GM18951 (cell line): ENCODE measurements around the gene HECW1.

Source experiments
- POLR2A ChIP-seq: IDR thresholded peaks from 4 replicates; pipeline ENCODE4 v1.6.1; 2011; ENCODE audit warnings: mild to moderate bottlenecking; ENCODE audit not compliant: insufficient read length, insufficient read depth; ENCODE audit errors: extremely low read depth
- in situ Hi-C: fragments of 300-500 bp; cut with MboI; formaldehyde crosslinking; loops from one replicate; pipeline ENCODE4 v1.12.0; 2022; ENCODE audit warnings: low sequenced_read_pairs, mixed read lengths, inconsistent platforms; ENCODE audit not compliant: unreplicated experiment

The HECW1 gene

DNA sequence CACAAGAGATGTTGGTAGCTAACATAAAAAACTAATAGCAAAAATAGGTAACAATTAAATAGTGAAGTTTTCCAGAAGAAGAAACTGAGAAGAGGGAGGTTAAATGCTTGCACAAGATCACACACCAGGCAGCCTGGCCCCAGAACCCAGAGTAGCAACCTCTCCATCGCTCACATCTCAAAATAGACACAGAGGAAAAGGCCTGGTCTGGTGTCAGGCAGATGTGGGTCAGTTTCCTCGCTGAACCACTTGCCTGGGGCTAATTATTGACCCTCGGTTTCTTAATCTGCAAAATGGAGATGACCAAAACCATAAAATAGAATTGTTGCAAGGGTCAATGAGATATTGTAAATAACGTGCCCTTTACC, 425.9 kb downstream of the HECW1 start:
- in situ Hi-C loops = no loop called here

DNA sequence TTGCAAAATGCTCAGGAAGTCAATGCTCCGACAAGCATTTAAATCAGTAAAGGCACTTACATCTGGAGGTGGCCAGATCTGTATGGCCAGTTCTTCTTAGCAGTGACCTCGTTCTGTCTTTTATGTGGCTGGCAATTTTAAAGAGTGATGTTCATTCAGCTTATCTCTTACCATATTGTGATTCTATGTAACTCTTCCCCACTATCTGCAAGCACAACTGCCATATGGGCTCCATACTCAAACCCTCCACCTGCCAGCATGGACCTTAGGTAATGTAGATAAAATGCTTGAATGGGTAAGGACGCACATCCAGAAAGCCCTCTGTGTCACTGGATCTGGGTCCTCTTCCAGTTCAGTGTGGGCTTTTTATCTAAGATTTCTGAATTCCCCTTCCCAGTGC, 428.0 kb downstream of the HECW1 start:
- TF ChIP-seq POLR2A = no peak
- in situ Hi-C loops = no loop called here

More for the DNA sequence above, 425.9 kb downstream of the HECW1 start:
- TF ChIP-seq POLR2A = no peak

DNA sequence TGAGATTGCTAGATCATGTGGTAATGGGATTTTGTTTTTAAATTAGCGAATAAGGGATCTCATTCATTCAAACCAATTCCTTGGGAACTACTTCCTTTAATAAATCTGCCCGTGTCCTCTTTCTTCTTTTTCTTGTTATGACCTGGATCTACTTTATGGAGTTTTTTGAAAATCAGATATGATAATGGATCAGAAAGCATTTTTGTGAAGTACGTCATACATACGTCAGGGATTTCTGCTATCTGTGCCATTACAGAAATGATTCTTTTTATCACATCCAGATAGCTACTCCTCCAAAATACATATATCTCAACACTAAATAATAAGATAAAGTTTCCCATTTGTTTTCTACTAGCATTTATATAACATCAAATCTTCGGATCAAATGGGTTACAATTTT, 430.3 kb downstream of the HECW1 start:
- in situ Hi-C loops = no loop called here
- TF ChIP-seq POLR2A = no peak

DNA sequence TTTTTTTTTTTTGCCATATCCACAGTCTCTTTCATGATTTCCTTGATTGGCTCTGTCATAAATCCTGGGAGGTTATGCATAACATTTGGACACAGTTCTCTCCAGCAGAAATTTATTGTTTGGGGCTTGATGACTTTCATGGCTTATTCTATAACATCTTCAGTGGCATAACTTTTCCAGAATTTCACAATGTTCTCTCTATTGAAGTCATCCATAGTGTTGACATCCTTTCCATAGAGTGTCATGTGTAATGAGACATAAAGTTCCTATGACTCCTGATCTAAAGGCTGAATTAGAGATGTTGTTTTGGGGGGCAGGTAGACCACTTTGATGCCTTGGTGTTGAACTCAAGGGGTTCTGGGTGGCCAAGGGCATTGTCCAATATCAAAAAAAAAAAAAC, 433.8 kb downstream of the HECW1 start:
- TF ChIP-seq POLR2A = no peak
- in situ Hi-C loops = no loop called here

DNA sequence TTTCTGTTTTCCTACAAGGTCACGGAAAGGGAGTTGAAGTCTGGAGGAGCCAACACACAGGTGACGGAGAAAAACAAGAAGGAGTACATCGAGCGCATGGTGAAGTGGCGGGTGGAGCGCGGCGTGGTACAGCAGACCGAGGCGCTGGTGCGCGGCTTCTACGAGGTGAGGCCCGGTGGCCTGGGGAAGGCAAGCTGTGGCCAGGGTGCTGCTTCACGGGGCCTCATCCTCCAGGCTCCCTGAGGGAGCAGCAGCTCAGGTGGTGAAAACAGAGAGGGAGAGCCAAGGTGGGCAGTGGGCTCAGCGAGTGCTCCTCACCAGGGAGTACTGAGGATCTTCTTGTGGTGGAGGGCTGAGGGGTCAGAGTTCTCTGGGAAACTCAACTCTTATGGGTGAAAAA, 438.0 kb downstream of the HECW1 start:
- TF ChIP-seq POLR2A = no peak
- in situ Hi-C loops = no loop called here

DNA sequence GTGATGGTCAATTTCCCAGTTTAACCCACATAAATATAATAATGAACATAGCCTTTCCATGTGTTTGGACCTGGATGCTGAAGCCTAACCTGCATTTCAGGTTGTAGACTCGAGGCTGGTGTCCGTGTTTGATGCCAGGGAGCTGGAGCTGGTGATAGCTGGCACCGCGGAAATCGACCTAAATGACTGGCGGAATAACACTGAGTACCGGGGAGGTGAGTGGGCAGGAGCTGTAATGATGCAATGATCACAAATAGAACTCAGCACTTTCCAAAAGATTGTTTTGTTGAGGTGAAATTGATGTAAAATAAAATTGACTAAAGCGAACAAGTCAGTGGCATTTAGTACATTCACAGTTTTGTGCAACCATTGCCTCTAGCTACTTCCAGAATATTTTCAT, 439.7 kb downstream of the HECW1 start:
- in situ Hi-C loops = no loop called here
- TF ChIP-seq POLR2A = no peak

DNA sequence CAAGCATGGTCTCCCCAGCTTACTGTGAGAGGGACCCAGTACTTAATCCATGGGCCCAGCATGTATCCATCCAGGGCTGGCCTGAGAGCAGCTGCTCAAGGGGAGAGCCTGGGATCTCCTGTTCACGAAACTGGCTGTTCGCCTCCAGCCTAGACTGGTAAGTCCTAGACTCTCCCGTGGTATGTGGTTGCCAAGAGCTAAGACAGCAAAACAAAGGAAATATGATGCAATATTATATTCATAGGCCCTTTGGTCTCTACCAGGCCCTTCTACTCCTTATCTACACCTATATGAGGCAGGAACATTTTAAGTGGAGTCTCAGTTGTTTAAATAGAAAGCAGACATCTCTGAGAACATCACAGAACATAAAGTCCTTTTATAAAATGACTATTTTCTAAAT, 441.6 kb downstream of the HECW1 start:
- in situ Hi-C loops = no loop called here
- no peak for TF ChIP-seq POLR2A

DNA sequence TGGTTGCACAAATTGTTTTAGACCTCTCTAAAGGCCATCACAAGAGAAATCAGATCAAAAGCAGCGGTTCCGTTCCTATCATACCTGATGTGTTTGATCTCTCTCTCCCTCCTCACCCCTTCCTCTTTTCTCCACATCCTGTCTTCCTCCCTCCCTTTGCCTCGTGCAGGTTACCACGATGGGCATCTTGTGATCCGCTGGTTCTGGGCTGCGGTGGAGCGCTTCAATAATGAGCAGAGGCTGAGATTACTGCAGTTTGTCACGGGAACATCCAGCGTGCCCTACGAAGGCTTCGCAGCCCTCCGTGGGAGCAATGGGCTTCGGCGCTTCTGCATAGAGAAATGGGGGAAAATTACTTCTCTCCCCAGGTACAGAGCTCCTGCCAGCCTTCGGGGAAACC, 442.0 kb downstream of the HECW1 start:
- no peak for TF ChIP-seq POLR2A
- in situ Hi-C loops = no loop called here

DNA sequence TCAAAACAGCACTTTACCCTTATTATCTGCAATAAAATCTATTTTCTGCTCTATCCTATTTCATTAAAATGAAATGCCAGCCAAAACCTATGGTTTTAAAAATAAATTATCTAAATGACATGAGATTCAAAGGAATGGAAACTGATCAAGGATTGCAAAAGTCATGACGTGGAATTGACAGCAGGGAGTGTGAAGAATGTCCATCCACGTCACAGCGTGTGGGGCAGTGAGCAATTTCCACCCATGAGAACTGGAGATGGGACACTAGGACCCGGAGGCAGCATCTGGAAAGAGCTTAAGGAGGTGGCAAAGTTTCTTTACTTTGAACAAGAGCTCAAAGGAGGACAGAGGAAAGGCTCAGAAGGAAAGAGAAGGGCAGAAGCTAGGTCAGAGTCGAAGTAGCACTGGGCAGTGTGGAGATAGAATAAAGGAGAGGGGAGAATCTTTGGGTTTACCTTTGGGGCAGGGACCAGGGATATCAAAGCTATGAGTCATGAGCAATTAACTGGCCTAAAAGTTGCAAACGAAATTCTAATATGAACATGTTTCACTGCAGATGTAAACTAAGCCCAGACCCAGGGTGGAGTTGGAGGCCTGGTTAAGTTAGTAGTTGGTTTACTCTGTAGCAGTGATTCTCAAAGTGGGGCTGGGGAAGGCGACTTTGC, 445.5 kb downstream of the HECW1 start:
- no peak for TF ChIP-seq POLR2A
- in situ Hi-C loops = no loop called here

DNA sequence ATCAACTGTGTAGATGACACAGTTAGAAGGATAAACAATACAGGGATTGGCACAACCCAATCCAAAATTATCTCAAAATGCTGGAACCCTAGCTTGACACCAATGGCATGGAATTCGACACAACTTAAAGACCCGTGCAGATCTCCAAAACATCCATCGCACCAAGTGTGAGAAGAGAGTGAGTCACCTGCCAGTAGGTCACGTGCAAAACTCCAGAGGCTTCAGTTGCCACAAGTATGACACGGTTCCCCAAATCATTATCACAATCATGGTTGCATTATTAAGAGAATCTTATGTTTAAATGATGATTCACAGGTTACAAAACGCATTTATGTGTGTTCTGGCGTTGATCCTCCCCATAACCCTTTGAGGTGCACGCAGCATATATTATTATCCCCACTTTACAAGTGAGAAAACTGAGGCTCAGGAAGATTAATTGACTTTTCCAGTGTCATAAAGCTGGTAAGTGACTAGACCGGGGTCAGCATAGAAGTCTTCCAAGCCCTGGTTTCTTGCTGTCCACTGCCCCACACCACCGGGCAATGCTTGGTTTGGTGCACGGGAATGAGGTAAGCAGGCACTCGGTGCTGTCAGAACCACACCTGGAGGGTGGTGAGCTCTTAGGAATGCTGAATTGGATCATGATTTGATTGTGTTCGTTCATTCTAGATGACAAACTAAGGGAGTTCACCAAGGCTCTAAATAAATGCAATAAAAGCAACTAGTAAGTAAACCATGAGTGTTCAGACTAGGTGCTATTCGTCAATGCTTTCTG, 446.9 kb downstream of the HECW1 start:
- in situ Hi-C loops = no loop called here
- no peak for TF ChIP-seq POLR2A

DNA sequence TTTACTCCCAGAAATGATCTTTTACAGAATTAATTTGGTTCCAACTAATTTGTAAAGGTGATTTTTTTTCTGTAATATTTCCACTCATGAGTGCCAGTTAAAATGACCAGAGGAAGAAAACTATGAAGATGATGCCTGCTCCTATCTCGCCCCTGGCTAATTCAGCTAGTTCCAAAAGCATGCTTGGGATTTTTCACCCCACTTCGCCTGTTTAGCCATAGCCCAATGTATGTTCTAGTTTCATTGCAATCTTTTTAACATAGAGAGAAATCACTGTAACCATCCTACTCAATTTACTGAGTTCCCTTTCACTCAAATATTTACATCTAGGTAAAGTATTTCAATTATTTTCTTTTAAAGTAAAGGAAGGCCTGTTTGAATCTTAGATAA, 447.5 kb downstream of the HECW1 start:
- in situ Hi-C loops = no loop called here
- no peak for TF ChIP-seq POLR2A

DNA sequence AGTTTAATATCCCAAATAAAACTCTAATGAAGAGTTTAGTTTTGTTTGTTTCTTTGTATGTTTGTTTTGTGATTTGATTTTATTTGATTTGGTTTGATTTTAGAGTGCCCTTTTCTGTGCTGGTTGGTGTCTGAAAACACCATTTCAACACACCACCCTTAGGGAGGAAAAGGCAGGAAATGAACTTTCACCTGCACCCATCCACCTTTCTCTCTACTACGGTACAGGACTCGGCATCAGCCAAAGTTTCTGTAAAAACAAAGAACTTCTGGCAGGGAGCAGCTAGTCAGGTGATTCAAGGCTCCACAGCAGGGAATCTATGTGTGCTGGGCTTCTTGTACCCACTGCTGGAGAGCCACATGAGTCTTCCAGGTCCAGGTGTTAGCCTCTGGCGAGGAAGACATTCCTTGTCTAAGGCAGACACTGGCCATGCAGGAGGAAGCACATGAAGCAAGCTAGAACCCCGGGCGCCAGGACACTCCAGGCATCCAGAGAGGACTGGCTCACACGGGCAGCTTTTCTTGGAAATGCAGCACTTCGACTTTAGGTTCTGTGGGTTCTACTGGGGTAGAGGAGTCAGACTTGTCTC, 448.4 kb downstream of the HECW1 start:
- in situ Hi-C loops = no loop called here
- TF ChIP-seq POLR2A = no peak

DNA sequence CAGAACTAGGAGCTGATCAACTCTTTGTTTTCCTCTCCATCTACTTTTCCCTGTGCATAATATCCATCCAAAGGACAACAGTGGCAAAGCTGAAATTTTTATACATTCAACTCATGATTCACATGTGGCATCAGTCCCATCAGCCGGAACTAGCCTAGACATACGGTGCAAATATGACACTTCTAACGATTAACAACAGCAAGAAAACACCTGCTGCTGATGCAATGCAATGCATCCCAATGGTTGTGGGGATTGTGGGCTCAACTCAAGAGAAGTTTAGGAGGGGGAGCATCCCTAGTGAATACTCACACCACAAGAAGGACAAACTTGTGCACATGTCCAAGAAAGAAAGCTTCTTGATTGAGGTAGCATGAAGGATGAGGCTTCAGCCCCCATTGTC, 449.9 kb downstream of the HECW1 start:
- no peak for TF ChIP-seq POLR2A
- in situ Hi-C loops = no loop called here

DNA sequence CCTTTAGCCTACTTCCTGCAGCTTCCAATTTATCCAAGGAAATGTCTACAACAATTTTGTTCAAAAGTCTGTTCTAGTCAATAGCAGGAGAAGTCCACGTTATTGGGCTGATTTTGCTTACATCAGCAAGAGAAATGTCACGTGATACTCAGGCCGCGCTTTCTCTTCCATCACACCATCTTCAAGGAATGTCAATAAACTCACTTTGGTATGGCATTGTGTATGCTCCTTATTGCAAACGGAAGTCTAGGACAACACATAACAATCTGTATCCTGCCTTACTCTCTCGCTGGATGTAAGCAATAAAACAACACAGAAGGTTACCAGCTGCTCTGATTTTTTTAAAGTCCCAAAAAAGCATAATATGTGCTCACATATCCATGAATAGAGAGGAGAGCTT, 453.3 kb downstream of the HECW1 start:
- in situ Hi-C loops = no loop called here
- TF ChIP-seq POLR2A = no peak
